MM.1S (cell line): Measurements from ENCODE around the gene HECW1.

Experiments
- EZH2 ChIP-seq: fragments of 300-600 bp; sonication (generic); optimal IDR thresholded peaks from 2 replicates; pipeline ENCODE3; 2017; ENCODE audit warnings: low read depth, mild to moderate bottlenecking, antibody characterized with exemption, low read length, mixed read lengths
- EZH2phosphoT487 ChIP-seq: fragments of 300-600 bp; sonication (generic); IDR thresholded peaks from 2 replicates; pipeline ENCODE4 v1.6.1; 2018; ENCODE audit warnings: antibody characterized with exemption, low read length
- TF ChIP-seq, protein P1 (sequence below): fragments of 300-600 bp; sonication (generic); IDR thresholded peaks from 2 replicates; pipeline ENCODE4 v1.5.1; 2016; ENCODE audit warnings: antibody characterized with exemption, low read length, mixed read lengths

- TF ChIP-seq, protein P1, sequence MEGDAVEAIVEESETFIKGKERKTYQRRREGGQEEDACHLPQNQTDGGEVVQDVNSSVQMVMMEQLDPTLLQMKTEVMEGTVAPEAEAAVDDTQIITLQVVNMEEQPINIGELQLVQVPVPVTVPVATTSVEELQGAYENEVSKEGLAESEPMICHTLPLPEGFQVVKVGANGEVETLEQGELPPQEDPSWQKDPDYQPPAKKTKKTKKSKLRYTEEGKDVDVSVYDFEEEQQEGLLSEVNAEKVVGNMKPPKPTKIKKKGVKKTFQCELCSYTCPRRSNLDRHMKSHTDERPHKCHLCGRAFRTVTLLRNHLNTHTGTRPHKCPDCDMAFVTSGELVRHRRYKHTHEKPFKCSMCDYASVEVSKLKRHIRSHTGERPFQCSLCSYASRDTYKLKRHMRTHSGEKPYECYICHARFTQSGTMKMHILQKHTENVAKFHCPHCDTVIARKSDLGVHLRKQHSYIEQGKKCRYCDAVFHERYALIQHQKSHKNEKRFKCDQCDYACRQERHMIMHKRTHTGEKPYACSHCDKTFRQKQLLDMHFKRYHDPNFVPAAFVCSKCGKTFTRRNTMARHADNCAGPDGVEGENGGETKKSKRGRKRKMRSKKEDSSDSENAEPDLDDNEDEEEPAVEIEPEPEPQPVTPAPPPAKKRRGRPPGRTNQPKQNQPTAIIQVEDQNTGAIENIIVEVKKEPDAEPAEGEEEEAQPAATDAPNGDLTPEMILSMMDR, result no peak
- no peak for TF ChIP-seq EZH2
- TF ChIP-seq EZH2phosphoT487, result no peak
Observed at GRCh38 chr7:43479543-43479942, 367.1 kb downstream of the HECW1 start.
